PC-9 (cell line): ENCODE results near the gene JARID2. TPM values are rescaled to one million over a fixed set of nuclear protein-coding genes. Genes with fewer than 3 reads are reported as not detected.

Experiments
- BruUV-seq: library from RNA; stranded (reverse); fragments of 400-500 nt; replicated peaks from 2 replicates; lab custom pipeline; 2021; lab: Mats Ljungman, UMichigan
- CTCF ChIA-PET: fragments of 300-600 bp; sonication (Branson Sonifier 250); formaldehyde crosslinking; loops from one replicate; lab custom pipeline; 2022; ENCODE audit warnings: antibody characterized with exemption; lab: Charles Lee
- POLR2A ChIA-PET: fragments of 300-600 bp; sonication (Branson Sonifier 250); formaldehyde crosslinking; loops from one replicate; lab custom pipeline; 2022; ENCODE audit warnings: antibody characterized with exemption; ENCODE audit not compliant: unreplicated experiment; lab: Charles Lee
- DNase-seq, 2 experiments: peaks; one replicate each; pipeline versions ENCODE4 v3.0.0 to v3.0.0-alpha.2; 2015 to 2022; ENCODE audit warnings: mixed read lengths in 1 of 2
- H2AFZ ChIP-seq: fragments of 200-600 bp; sonication (generic); 2 replicates; pipeline ENCODE4 v1.8.1; 2017; ENCODE audit warnings: antibody characterized with exemption
- H3F3A ChIP-seq: fragments of 200-600 bp; sonication (generic); 2 replicates; pipeline ENCODE4 v1.8.1; 2017; ENCODE audit warnings: antibody characterized with exemption, mild to moderate bottlenecking, low read depth; ENCODE audit not compliant: insufficient read depth
- H3K27ac ChIP-seq: fragments of 200-600 bp; sonication (generic); 2 replicates; pipeline ENCODE4 v1.6.1; 2016; ENCODE audit warnings: mixed run types
- H3K27me3 ChIP-seq: fragments of 200-600 bp; sonication (generic); 2 replicates; pipeline ENCODE4 v1.6.1; 2016; ENCODE audit warnings: low read depth, mixed run types; ENCODE audit not compliant: insufficient read depth
- H3K36me3 ChIP-seq: fragments of 200-600 bp; sonication (generic); 2 replicates; pipeline ENCODE4 v1.6.1; 2016; ENCODE audit warnings: low read depth, mixed run types
- H3K4me1 ChIP-seq: fragments of 200-600 bp; sonication (generic); replicated peaks from 2 replicates; pipeline ENCODE4 v1.6.1; 2016; ENCODE audit warnings: mixed run types; ENCODE audit not compliant: insufficient read depth
- H3K4me2 ChIP-seq: fragments of 200-600 bp; sonication (generic); 2 replicates; pipeline ENCODE4 v1.6.1; 2017; ENCODE audit warnings: mixed run types
- H3K4me3 ChIP-seq: fragments of 200-600 bp; sonication (generic); 2 replicates; pipeline ENCODE4 v1.6.1; 2016; ENCODE audit warnings: mixed run types
- H3K79me2 ChIP-seq: fragments of 200-600 bp; sonication (generic); 2 replicates; pipeline ENCODE4 v1.6.1; 2017; ENCODE audit warnings: low read depth, mixed run types
- H3K9me2 ChIP-seq: fragments of 200-600 bp; sonication (generic); 2 replicates; pipeline ENCODE4 v1.8.1; 2017; ENCODE audit warnings: mild to moderate bottlenecking; ENCODE audit not compliant: insufficient read depth
- H3K9me3 ChIP-seq: fragments of 200-600 bp; sonication (generic); 2 replicates; pipeline ENCODE4 v1.8.1; 2016; ENCODE audit warnings: low read depth; ENCODE audit not compliant: insufficient read depth
- H4K20me1 ChIP-seq: fragments of 200-600 bp; sonication (generic); 2 replicates; pipeline ENCODE4 v1.8.1; 2017; ENCODE audit not compliant: insufficient read depth
- CTCF ChIP-seq: fragments of 200-600 bp; sonication (generic); conservative IDR thresholded peaks from 2 replicates; pipeline ENCODE4 v1.6.1; 2017; ENCODE audit warnings: mixed run types, antibody characterized with exemption, mild to moderate bottlenecking, moderate library complexity
- EZH2 ChIP-seq: fragments of 200-600 bp; sonication (generic); IDR thresholded peaks from 2 replicates; pipeline ENCODE4 v1.8.0; 2017; ENCODE audit warnings: antibody characterized with exemption, low read depth
- intact Hi-C: fragments of 100-400 bp; cut with micrococcal nuclease; formaldehyde crosslinking; loops from one replicate; pipeline ENCODE4 v1.10.0; 2022; ENCODE audit not compliant: unreplicated experiment
- total RNA-seq: library from RNA; stranded (reverse); gene quantifications from 2 replicates; pipeline ENCODE4 v1.2.3, GENCODE V29; 2021

Gene JARID2
- total RNA-seq, 1 experiment from 2014 or later: 35.0 TPM

- ChIA-PET POLR2A (no interaction called here), CTCF (interaction anchor here (0.6 kb wide), 1 partner anchor 1760 kb away, joined by 4 read pairs; no protein-coding TSS in a partner anchor)
- no peaks in the 10 kb centered on the region for H3K9me2 ChIP-seq
- no peak overlapping the region for H2AFZ ChIP-seq
- H4K20me1 ChIP-seq: peaks cover 41% of the 10 kb centered on the region
- peaks cover 10% of the 10 kb centered on the region for H3K4me1 ChIP-seq
- H3K4me3 ChIP-seq: no peak overlapping the region
- no peak overlapping the region for H3K27ac ChIP-seq
- H3F3A ChIP-seq: peaks cover 9% of the 10 kb centered on the region; the same call in 1 of the 2 replicates
- peaks cover 78% of the 10 kb centered on the region for H3K79me2 ChIP-seq
- intact Hi-C loops: no loop called here
- TF ChIP-seq CTCF (no peak), EZH2 (no peak)
- no peaks in the 10 kb centered on the region for H3K9me3 ChIP-seq
- no peak for DNase-seq
- 0 out of 2 replicates have a peak, but pooled peaks cover 4% of the 10 kb centered on the region for H3K36me3 ChIP-seq
- H3K4me2 ChIP-seq: no peak overlapping the region
- no TSS peak for BruUV-seq
- no peaks in the 10 kb centered on the region for H3K27me3 ChIP-seq
Observed at GRCh38 chr6:15335916-15336315, 90.0 kb downstream of the JARID2 start.

- Histone ChIP-seq H3K79me2 (peaks cover 78% of the 10 kb centered on the region), H4K20me1 (peaks cover 34% of the 10 kb centered on the region), H3K4me2 (no peak overlapping the region), H3K27me3 (no peaks in the 10 kb centered on the region), H3K4me1 (0 out of 2 replicates have a peak, but pooled peaks cover 7% of the 10 kb centered on the region), H3K27ac (no peak overlapping the region), H3K36me3 (0 out of 2 replicates have a peak, but pooled peaks cover 4% of the 10 kb centered on the region), H3F3A (peaks cover 5% of the 10 kb centered on the region; the same call in 1 of the 2 replicates), H3K9me2 (no peaks in the 10 kb centered on the region), H3K9me3 (no peaks in the 10 kb centered on the region), H2AFZ (no peak overlapping the region), H3K4me3 (no peak overlapping the region)
- CTCF ChIA-PET: no interaction called here
- BruUV-seq: no TSS peak
- TF ChIP-seq EZH2: no peak
- no peak for TF ChIP-seq CTCF
- POLR2A ChIA-PET: interaction anchor here (0.6 kb wide), 1 partner anchor 88 kb away, joined by 5 read pairs; no protein-coding TSS in a partner anchor
- intact Hi-C loops: no loop called here
- no peak for DNase-seq
Observed at GRCh38 chr6:15336900-15337560, 91.2 kb downstream of the JARID2 start.

GRCh38 chr6:15337582-15337981 lies 91.7 kb downstream of the JARID2 start:
- TF ChIP-seq EZH2 (no peak), CTCF (no peak)
- H3K79me2 ChIP-seq: peaks cover 78% of the 10 kb centered on the region
- POLR2A ChIA-PET: interaction anchor here (0.6 kb wide), 1 partner anchor 89 kb away, joined by 5 read pairs; no protein-coding TSS in a partner anchor

More at GRCh38 chr6:15337582-15337981, 91.7 kb downstream of the JARID2 start:
- Histone ChIP-seq H3K4me1 (0 out of 2 replicates have a peak, but pooled peaks cover 7% of the 10 kb centered on the region), H3F3A (no peaks in the 10 kb centered on the region), H3K9me3 (no peaks in the 10 kb centered on the region), H3K4me3 (no peak overlapping the region), H3K27me3 (no peaks in the 10 kb centered on the region), H3K4me2 (no peak overlapping the region), H3K27ac (no peak overlapping the region), H2AFZ (no peak overlapping the region), H3K36me3 (0 out of 2 replicates have a peak, but pooled peaks cover 4% of the 10 kb centered on the region), H4K20me1 (peaks cover 32% of the 10 kb centered on the region), H3K9me2 (no peaks in the 10 kb centered on the region)
- intact Hi-C loops: no loop called here
- no TSS peak for BruUV-seq
- no peak for DNase-seq
- CTCF ChIA-PET: no interaction called here
